C1 segment of cervical spinal cord (tissue), 14 donors: Measurements from ENCODE around the gene HOXC11.

ENCODE experiments used
- DNase-seq, 14 donors: peaks; one replicate each; lab custom pipeline; 2025; lab: John Stamatoyannopoulos, UW

HOXC11 gene

GRCh38 chr12:53972722-53973235 lies at the start of gene HOXC11:
Gene HOXC11, plus strand, starts transcription at chr12:53973126. Its CDS starts 116 bp downstream, at chr12:53973242.
- DNase-seq = no peak

- no peak for DNase-seq
Measured at GRCh38 chr12:53924521-53925405, 48.2 kb upstream of the HOXC11 start.

DNA sequence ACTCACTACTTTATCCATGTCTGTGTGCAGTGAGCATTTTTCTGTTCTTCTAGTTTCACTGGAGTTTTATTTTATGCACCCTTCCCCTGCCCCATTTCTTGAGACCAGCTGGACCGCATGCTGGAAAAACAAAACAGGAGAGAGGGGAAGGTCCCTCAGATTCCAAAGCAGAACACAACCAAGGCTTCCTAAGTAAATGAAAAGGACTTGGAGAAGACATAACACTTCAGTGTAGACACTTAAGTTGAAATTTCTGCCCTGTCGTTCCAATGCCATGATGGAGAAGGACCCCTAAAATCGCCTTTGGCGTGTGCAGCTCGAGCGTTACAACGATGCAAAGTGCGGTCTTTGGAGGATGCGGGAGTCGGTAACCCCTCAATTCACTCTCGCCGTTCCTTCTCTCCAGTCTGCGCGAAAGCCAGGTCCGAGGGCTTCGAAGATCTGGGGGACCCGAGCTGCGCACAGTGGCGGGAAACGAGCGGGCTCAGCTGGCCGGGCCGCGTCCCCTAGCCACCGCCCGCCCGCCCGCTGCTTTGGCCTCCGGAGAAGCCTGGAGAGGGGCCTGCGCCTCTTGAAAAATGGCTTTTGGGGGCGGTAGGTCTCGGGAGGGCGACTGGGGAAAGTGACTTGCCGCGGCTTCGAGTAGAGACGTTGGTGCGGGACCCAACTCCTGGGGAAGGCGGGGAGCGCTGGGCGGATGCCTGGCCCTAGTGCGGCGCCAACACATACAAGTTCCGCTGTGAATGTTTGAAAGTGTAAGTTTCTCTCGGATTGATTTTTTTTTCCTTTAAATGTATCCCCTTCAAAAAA lies 45.5 kb upstream of the HOXC11 start:
- no peak for DNase-seq

DNA sequence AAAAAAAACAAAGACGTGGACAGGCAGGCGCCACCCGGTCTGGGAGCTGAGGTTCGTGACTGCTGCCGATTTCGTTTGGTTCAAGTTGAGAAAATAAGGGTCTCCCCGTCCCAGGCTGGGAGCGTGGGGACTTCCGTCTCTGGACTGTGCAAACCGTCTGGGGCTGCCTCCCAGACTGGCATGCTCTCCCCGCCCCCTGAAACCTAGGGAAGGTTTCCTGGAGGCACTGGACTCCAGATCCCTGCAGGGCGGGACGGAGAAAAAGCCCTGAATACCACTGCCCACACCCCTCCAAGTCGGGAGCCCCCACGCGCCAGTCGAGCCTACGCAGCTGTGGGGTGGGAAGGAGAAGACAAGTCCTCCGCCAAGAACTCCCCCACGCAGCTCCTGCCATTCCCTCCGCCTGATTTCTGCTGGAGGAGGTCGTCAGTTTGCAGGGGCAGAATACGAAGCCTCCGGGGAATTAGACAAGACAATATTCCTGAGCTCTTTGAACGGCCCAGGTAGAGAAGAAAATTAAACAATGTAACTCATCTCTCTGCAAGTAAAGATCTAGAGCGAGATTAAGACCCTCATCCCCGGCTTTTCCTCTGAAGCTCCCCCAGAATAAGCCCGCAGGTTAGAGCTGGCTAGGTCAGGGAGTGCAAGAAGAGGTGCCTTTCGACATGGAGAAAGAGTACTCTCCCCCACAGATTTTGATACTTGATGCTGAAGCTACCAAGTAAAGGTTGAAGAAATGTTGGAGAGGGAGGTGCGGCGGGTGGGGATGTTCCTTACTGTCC lies 44.7 kb upstream of the HOXC11 start:
- DNase-seq = no peak

DNA sequence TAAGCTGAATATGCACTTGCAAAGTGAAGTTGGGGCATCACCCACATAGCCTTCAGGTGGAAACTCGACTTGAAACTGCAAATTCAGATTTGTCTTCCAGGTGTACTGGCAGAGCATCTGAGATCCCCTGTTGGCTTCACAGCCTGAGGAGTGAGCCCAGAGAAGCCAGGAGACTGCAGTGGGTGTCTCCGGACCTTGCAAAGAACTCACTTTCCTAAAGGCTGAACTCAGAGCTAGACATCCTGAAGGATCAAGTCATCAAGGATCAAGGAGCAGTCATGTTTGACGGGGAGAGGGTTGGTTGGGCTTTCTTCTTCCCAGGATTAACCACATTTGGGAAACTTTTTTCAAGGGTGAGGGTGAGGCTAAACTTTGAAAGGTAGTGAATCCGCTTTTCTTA lies 43.4 kb upstream of the HOXC11 start:
- DNase-seq = no peak

- no peak for DNase-seq
Measured at GRCh38 chr12:53930591-53931255, 42.2 kb upstream of the HOXC11 start.

GRCh38 chr12:53931844-53932581 lies 40.9 kb upstream of the HOXC11 start:
- no peak for DNase-seq

DNA sequence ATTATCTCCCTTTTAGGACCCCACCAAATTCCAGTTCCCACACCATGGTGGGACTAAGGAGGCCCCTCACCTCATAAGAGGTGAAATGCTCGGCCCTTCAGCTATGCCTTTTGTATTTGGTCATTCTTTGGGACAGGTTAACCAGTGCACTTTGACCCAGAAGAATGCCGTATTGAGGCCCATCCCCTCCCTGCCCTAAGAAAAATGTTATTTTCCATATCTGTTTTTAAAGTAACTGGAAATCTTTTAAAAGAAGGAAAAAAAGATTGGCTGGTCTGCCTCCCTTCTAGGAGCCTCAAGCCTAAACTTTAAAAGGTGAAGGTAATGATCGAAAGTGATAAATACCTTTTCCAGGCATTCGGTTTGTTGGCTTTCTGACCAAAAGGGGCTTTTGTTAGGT lies 40.0 kb upstream of the HOXC11 start:
- no peak for DNase-seq

DNA sequence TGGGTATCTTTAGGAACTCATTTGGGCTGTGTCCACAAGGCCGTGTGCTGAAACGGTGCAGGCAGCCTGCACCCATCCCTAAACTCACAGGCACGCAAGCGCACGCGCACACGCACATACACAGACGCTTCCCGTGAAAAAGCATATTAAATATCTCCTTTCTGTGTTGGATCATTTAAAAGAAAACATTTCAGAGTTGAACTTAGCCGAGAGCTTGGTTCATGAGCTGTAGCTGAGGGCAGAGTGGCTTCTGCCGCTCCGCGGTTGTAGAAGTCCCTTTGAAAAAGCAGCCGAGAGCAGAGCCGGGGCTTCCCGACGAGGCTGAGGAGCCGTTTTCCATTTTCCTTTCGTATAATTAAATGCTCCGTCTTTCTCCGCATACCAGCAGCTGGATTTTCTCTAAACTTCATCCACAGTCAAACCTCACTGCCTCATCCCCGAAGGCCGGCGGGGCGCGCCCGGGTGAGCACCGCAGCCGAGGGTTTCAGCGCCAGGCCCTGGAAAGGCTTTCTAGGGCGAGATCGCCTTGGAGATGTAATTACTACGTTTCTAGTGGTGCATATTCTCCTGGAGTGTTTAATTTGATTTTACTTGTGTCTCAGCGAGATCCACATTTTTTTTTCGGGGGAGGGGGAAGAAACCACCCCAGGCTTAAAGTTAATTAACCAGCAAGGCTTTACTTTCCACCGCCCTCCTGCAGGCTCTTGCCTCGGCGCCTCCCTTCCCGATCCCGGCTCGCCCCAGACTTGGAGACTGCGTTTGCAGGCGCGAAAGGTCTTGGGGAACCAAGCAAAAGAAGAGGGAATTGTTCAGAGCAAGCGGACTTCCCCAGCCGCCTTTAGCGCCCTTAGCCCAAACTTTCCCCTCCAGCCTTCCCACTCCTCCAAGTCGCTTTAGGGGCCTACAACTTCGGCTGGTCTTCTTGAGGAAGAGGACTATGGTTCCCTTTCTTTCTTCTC lies 37.3 kb upstream of the HOXC11 start:
- DNase-seq = no peak

- DNase-seq = no peak
Measured at GRCh38 chr12:53937099-53937498, 35.8 kb upstream of the HOXC11 start.

DNA sequence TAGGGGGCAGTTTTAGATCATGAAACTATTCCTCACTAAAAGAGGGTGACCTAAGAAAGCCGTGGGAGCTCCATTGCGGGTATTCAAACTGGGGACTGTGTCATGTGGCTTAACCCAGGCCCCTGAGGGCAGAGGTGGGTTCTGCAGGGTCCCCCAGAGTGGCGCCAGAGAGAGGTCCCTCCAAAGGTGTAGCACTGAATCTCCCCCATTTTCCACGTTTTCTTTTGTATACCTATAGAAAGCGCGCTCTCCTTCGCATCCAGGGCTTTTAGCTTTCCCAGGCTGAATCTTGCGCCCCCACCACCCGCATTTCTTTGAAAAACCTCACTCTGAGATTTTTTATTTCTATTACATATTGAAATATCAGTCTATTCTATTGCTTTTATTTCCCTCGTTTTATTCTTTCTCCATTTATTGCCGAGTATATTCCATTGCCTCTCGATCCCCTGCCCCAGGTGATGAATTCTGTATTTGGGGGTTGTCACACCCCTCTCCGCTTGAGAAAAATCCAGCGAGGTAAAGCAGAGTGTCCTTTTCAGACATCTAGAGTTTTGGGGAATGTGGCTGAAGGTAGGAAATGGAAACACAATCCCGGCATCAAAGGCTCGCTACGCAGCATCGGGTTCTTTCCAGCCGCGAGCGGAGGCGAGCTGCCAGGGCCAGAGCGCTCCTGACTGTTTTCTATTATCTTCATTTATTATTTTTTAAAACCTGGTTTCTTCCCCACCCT lies 35.2 kb upstream of the HOXC11 start:
- DNase-seq = no peak

DNA sequence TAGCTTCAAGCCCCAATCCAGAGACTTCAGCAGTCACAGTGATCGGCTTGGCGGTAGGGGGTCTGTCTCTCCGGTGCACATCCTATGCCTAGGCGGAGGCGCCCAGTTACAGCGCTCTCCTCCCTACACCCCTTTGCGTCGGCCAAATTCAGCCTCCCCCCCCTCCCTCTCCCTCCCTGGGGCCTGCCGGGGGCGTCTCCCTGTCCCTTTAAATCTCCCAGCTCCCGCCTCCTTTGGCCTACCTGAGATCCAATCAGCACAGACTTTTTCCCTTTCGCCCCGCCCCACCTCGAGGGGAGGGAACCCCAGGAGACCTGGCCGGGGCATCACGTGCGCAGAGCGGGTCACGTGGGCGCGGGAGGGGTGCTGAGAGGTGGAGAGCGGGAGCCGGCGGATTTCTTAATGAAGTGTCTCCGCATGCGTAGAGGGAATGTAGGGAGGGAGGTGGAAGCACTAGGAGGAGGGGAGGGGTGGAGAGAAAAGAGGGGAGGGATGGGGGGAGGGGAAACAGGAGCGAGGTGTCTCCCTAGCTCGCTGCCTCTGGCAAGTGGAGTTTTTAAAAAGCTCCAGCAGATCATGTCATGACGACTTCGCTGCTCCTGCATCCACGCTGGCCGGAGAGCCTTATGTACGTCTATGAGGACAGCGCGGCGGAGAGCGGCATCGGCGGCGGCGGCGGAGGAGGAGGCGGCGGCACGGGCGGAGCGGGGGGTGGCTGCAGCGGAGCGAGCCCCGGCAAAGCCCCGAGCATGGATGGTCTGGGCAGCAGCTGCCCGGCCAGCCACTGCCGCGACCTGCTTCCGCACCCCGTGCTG lies 34.4 kb upstream of the HOXC11 start, which contains the start of gene HOXC13:
TSS of gene HOXC13 (plus strand) at position 506 of the 815 bp plus-strand sequence. CDS start at position 582, 76 bp downstream.
- peak in 1 of 14 donors; percentile 6 for DNase-seq

GRCh38 chr12:53939141-53940108 lies 33.5 kb upstream of the HOXC11 start:
- DNase-seq = no peak

DNA sequence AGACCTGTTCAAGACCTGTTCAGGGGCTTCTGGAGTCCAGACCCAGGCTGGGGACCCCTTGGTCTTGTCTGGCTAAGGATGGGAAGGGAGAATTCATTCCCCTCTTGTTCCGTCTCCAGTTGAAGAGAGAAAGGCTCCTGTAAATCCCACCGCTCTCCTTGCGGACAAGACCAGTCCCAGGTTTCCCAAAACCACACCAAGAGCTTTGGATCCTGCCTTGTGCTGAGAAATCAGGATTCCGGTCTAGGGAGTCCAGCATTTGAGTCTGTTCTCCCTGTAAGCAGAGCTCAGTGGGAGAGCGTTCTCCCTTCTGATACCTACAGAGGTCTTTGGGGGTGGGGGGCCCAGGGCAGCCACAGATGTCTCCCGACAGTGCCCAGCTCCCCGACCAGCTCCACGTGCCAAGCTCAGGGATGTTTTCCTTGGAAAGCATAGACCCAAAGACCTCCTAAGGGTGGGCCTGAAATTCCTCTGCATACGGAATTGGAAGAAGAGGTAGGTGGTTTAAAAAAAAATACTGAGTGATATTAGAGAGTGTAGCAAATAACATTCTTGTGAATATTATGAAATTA lies 32.4 kb upstream of the HOXC11 start:
- DNase-seq = no peak

DNA sequence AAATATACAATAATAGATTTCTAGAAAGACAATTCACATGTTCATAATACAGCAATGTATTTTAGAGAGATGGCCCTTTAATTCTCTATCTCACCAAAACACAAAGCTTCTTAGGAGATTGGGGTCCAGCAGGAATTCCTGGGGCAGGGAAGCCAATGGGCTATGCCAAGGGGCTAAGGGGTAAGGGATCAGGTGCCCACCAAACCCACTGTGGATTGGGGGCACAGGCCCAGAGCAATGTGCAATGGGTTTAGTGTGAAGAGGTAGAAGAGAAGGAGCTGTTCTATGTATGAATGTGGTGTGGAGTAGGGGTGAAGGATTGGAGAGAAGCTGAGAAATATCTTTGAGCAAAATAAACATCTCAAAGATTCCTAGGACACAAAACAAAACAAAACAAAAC lies 31.7 kb upstream of the HOXC11 start:
- DNase-seq = no peak

- DNase-seq = no peak
Measured at GRCh38 chr12:53941750-53942149, 31.2 kb upstream of the HOXC11 start.
